Measurements from ENCODE around the gene RBMXL3. TPM values are rescaled to one million over a fixed set of nuclear protein-coding genes. Genes with fewer than 3 reads are reported as not detected.

RBMXL3 gene
- total and polyA plus RNA-seq, 2 donors from 2014 or later, result not detected

DNA sequence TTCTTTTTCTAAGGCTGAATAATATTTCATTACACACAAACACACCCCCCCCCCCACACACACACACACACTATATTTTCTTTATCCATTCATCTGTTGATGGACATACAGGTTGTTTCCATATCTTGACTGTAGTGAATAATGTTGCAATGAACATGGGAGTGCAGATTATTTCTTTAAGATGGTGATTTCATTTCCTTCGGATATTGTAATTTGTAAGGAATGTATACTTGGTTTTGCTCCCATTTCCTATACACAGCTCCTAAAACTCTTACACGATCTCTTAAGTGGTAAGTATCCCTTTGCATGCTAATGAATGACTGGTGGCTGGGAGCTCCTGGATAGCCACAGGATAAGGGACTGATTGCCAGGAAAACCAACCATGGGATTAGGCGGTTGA lies 14.7 kb upstream of the RBMXL3 start:
- DNase-seq (no peak), FAIRE-seq (no peak)
- no peak overlapping the region for H3K9ac ChIP-seq (ENCODE audit: low read length in 3 of 3)
- intact Hi-C loops (cut with DNase I), result no loop called here
- no peaks in the 10 kb centered on the region for H3K9me3 ChIP-seq (ENCODE audit: control insufficient read depth in 2 of 3, insufficient read depth in 1 of 3, low read length in 3 of 3)
- H3K4me3 ChIP-seq (ENCODE audit: low read length in 3 of 3), result no peak overlapping the region
- H3K36me3 ChIP-seq (ENCODE audit: control insufficient read depth in 2 of 3, insufficient read depth in 3 of 3, low read length in 3 of 3), result no peaks in the 10 kb centered on the region
- TF ChIP-seq CTCF (IDR thresholded peaks at IDR 0.05; ENCODE audit: borderline replicate concordance, extremely low read depth, insufficient read depth), result no peak
- no peaks in the 10 kb centered on the region for H3K27me3 ChIP-seq (ENCODE audit: control insufficient read depth, insufficient read depth, low read length)
- no peak overlapping the region for H3K27ac ChIP-seq (ENCODE audit: low read depth in 2 of 2, low read length in 2 of 2)
- H3K4me1 ChIP-seq (ENCODE audit: control insufficient read depth in 2 of 3, insufficient read depth in 2 of 3, low read depth in 1 of 3, low read length in 3 of 3), result no peaks in the 10 kb centered on the region

- no peak overlapping the region for H3K27ac ChIP-seq (ENCODE audit: low read depth in 2 of 2, low read length in 2 of 2)
- FAIRE-seq, result no peak
- no peak for TF ChIP-seq CTCF (IDR thresholded peaks at IDR 0.05; ENCODE audit: borderline replicate concordance, extremely low read depth, insufficient read depth)
Measured at GRCh38 chrX:115177932-115178331, 11.3 kb upstream of the RBMXL3 start.

GRCh38 chrX:115178473-115178872 lies 10.7 kb upstream of the RBMXL3 start:
- H3K36me3 ChIP-seq (ENCODE audit: control insufficient read depth in 2 of 3, insufficient read depth in 3 of 3, low read length in 3 of 3), result no peaks in the 10 kb centered on the region
- H3K4me3 ChIP-seq (ENCODE audit: low read length in 3 of 3), result no peak overlapping the region
- H3K9me3 ChIP-seq (ENCODE audit: control insufficient read depth in 2 of 3, insufficient read depth in 1 of 3, low read length in 3 of 3), result no peaks in the 10 kb centered on the region
- DNase-seq (no peak), FAIRE-seq (no peak)
- intact Hi-C loops (cut with DNase I), result no loop called here
- TF ChIP-seq CTCF (IDR thresholded peaks at IDR 0.05; ENCODE audit: borderline replicate concordance, extremely low read depth, insufficient read depth), result no peak
- no peak overlapping the region for H3K9ac ChIP-seq (ENCODE audit: low read length in 3 of 3)
- H3K27me3 ChIP-seq (ENCODE audit: control insufficient read depth, insufficient read depth, low read length), result peaks cover 2% of the 10 kb centered on the region
- H3K4me1 ChIP-seq (ENCODE audit: control insufficient read depth in 2 of 3, insufficient read depth in 2 of 3, low read depth in 1 of 3, low read length in 3 of 3), result no peaks in the 10 kb centered on the region
- no peak overlapping the region for H3K27ac ChIP-seq (ENCODE audit: low read depth in 2 of 2, low read length in 2 of 2)

More at GRCh38 chrX:115177932-115178331, 11.3 kb upstream of the RBMXL3 start:
- H3K27me3 ChIP-seq (ENCODE audit: control insufficient read depth, insufficient read depth, low read length), result peaks cover 2% of the 10 kb centered on the region
- H3K4me3 ChIP-seq (ENCODE audit: low read length in 3 of 3), result no peak overlapping the region
- H3K9me3 ChIP-seq (ENCODE audit: control insufficient read depth in 2 of 3, insufficient read depth in 1 of 3, low read length in 3 of 3), result no peaks in the 10 kb centered on the region
- no peaks in the 10 kb centered on the region for H3K4me1 ChIP-seq (ENCODE audit: control insufficient read depth in 2 of 3, insufficient read depth in 2 of 3, low read depth in 1 of 3, low read length in 3 of 3)
- H3K9ac ChIP-seq (ENCODE audit: low read length in 3 of 3), result no peak overlapping the region
- intact Hi-C loops (cut with DNase I), result no loop called here
- H3K36me3 ChIP-seq (ENCODE audit: control insufficient read depth in 2 of 3, insufficient read depth in 3 of 3, low read length in 3 of 3), result no peaks in the 10 kb centered on the region
- no peak for DNase-seq

DNA sequence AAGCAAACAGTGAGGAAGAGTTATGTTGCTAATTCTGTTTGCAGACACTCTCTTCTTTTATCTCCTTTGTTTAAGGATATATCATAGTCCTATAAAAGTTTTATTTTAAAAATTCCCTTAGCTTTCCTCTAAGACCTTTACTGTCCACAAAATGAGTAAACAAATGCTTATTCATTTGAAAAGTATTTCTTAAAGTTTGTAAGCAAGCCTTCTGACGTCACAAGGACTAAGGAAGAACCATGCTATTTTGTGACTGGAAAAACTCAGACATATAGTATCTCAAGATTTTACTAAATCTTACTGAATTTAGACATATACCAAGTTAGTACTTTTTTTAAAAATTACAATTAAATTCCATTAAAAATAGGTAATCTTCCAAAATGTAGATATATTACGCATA lies 5.2 kb upstream of the RBMXL3 start:
- DNase-seq (no peak), FAIRE-seq (peak; percentile 50)
- Histone ChIP-seq H3K36me3 (ENCODE audit: control insufficient read depth in 2 of 3, insufficient read depth in 3 of 3, low read length in 3 of 3) (no peaks in the 10 kb centered on the region), H3K9ac (ENCODE audit: low read length in 3 of 3) (no peak overlapping the region), H3K4me3 (ENCODE audit: low read length in 3 of 3) (no peak overlapping the region), H3K4me1 (ENCODE audit: control insufficient read depth in 2 of 3, insufficient read depth in 2 of 3, low read depth in 1 of 3, low read length in 3 of 3) (no peaks in the 10 kb centered on the region), H3K27ac (ENCODE audit: low read depth in 2 of 2, low read length in 2 of 2) (no peak overlapping the region), H3K9me3 (ENCODE audit: control insufficient read depth in 2 of 3, insufficient read depth in 1 of 3, low read length in 3 of 3) (no peaks in the 10 kb centered on the region), H3K27me3 (ENCODE audit: control insufficient read depth, insufficient read depth, low read length) (peaks cover 2% of the 10 kb centered on the region)
- intact Hi-C loops (cut with DNase I), result no loop called here
- TF ChIP-seq CTCF (IDR thresholded peaks at IDR 0.05; ENCODE audit: borderline replicate concordance, extremely low read depth, insufficient read depth), result no peak
